HCT116 (cell line): Measurements from ENCODE around the gene PTPRF. TPM values are rescaled to one million over a fixed set of nuclear protein-coding genes. Genes with fewer than 3 reads are reported as not detected.

Experiments used
- ATAC-seq: fragments of 200-7000 bp; cut with Tn5 transposase; 2 replicates; pipeline ENCODE4 v1.9.1; 2020; ENCODE audit warnings: mild to moderate bottlenecking, moderate library complexity
- BruUV-seq: library from RNA; stranded (reverse); fragments of 400-500 nt; replicated peaks from 2 replicates; lab custom pipeline; 2021; lab: Mats Ljungman, UMichigan
- CTCF ChIA-PET: fragments of 300-600 bp; sonication (Branson Sonifier 250); formaldehyde crosslinking; loops from one replicate; lab custom pipeline; 2021; ENCODE audit warnings: antibody characterized with exemption; lab: Charles Lee
- POLR2A ChIA-PET: fragments of 300-600, 350-600 bp; sonication (Branson Sonifier 250); formaldehyde crosslinking; loops from one replicate; lab custom pipeline; 2021; ENCODE audit warnings: antibody characterized with exemption; lab: Charles Lee
- RAD21 ChIA-PET, 2 experiments: fragments of 300-600 bp; sonication (Branson Sonifier 250); formaldehyde crosslinking; loops; one replicate each; lab custom pipeline; 2023; ENCODE audit warnings: low total read pairs in 2 of 2; ENCODE audit not compliant: uncharacterized antibody in 2 of 2, unreplicated experiment in 2 of 2, low non-redundant PET in 1 of 2; lab: Charles Lee
- DNase-seq: peaks from one replicate; pipeline ENCODE4 v3.0.0-alpha.2; 2010; ENCODE audit warnings: low read depth, low spot score
- H2AFZ ChIP-seq: fragments of 200-600 bp; shearing (Covaris generic), sonication (generic); 2 replicates; pipeline ENCODE4 v1.6.1; 2017; ENCODE audit warnings: low read depth, mixed run types, mixed read lengths, antibody characterized with exemption, low read length; ENCODE audit not compliant: poor library complexity, severe bottlenecking
- H3K27ac ChIP-seq: 2 replicates; pipeline ENCODE4 v1.5.1; 2012; ENCODE audit warnings: low read depth, low read length
- H3K27me3 ChIP-seq: fragments of 200-600 bp; sonication (generic); 2 replicates; pipeline ENCODE4 v1.6.1; 2016; ENCODE audit warnings: mixed run types, low read length, mixed read lengths; ENCODE audit not compliant: insufficient read depth
- H3K36me3 ChIP-seq, 2 experiments: fragments of 200-500 bp in 1 of 2; fragments of 200-600 bp in 1 of 2; sonication (Bioruptor generic) in 1 of 2; sonication (generic) in 1 of 2; 2 replicates each; pipeline versions ENCODE4 v1.5.1 to v1.6.1; 2014 to 2016; ENCODE audit warnings: low read length in 2 of 2, inconsistent platforms in 1 of 2, mixed read lengths in 1 of 2, mixed run types in 1 of 2; ENCODE audit not compliant: insufficient read depth in 2 of 2, control insufficient read depth in 1 of 2
- H3K4me1 ChIP-seq, 2 experiments: fragments of 200-600 bp in 1 of 2; sonication (generic) in 1 of 2; 2 replicates each; pipeline versions ENCODE4 v1.5.1 to v1.6.1; 2012 to 2017; ENCODE audit warnings: low read length in 2 of 2, inconsistent platforms in 1 of 2, mild to moderate bottlenecking in 1 of 2, mixed read lengths in 1 of 2, mixed run types in 1 of 2, moderate library complexity in 1 of 2; ENCODE audit not compliant: insufficient read depth in 2 of 2, control insufficient read depth in 1 of 2
- H3K4me2 ChIP-seq: fragments of 200-600 bp; sonication (generic); 2 replicates; pipeline ENCODE4 v1.6.1; 2017; ENCODE audit warnings: mixed run types, low read length, mixed read lengths
- H3K4me3 ChIP-seq, 2 experiments: fragments of 200-600 bp in 1 of 2; sonication (generic) in 1 of 2; replicated peaks in 1 of 2; 2 replicates each; pipeline ENCODE4 v1.5.1; 2011 to 2016; ENCODE audit warnings: low read length in 2 of 2, control low read depth in 1 of 2, low read depth in 1 of 2, mild to moderate bottlenecking in 1 of 2, mixed read lengths in 1 of 2, mixed run types in 1 of 2
- H3K79me2 ChIP-seq: fragments of 200-600 bp; sonication (generic); 2 replicates; pipeline ENCODE4 v1.6.1; 2017; ENCODE audit warnings: mild to moderate bottlenecking, mixed run types, low read length, moderate library complexity, mixed read lengths; ENCODE audit not compliant: insufficient read depth
- H3K9ac ChIP-seq: fragments of 200-600 bp; sonication (generic); 2 replicates; pipeline ENCODE4 v1.6.1; 2016; ENCODE audit warnings: low read length, mixed read lengths
- H3K9me2 ChIP-seq: fragments of 200-600 bp; sonication (generic), shearing (Covaris generic); 2 replicates; pipeline ENCODE4 v1.6.1; 2017; ENCODE audit warnings: mixed run types, mild to moderate bottlenecking, moderate library complexity; ENCODE audit not compliant: insufficient read depth
- H3K9me3 ChIP-seq, 2 experiments: fragments of 200-500 bp in 1 of 2; fragments of 200-600 bp in 1 of 2; sonication (Bioruptor generic) in 1 of 2; sonication (generic) in 1 of 2; 2 replicates each; pipeline ENCODE4 v1.6.1; 2014 to 2017; ENCODE audit warnings: low read length in 2 of 2, mixed read lengths in 2 of 2, inconsistent platforms in 1 of 2, low read depth in 1 of 2, mild to moderate bottlenecking in 1 of 2, mixed run types in 1 of 2, moderate library complexity in 1 of 2; ENCODE audit not compliant: control insufficient read depth in 1 of 2, insufficient read depth in 1 of 2
- H4K20me1 ChIP-seq: fragments of 200-600 bp; sonication (generic), shearing (Covaris generic); 2 replicates; pipeline ENCODE4 v1.6.1; 2017; ENCODE audit warnings: mixed run types, mild to moderate bottlenecking, moderate library complexity; ENCODE audit not compliant: insufficient read depth
- CTCF ChIP-seq, 3 experiments: fragments of 200-600 bp in 1 of 3; sonication (generic) in 1 of 3; IDR thresholded peaks in 2 of 3; conservative IDR thresholded peaks in 1 of 3; 2 replicates each; pipeline ENCODE4 v1.5.1; 2012 to 2017; ENCODE audit warnings: low read depth in 2 of 3, low read length in 2 of 3, antibody characterized with exemption in 1 of 3, borderline replicate concordance in 1 of 3, control low read depth in 1 of 3, mild to moderate bottlenecking in 1 of 3, mixed read lengths in 1 of 3, mixed run types in 1 of 3, moderate library complexity in 1 of 3; ENCODE audit not compliant: insufficient read depth in 1 of 3
- EGR1 ChIP-seq: IDR thresholded peaks from 2 replicates; pipeline ENCODE4 v1.6.1; 2012; ENCODE audit warnings: low read depth
- ELF1 ChIP-seq: IDR thresholded peaks from 2 replicates; pipeline ENCODE4 v1.6.1; 2012; ENCODE audit warnings: low read depth, borderline replicate concordance
- JUND ChIP-seq: IDR thresholded peaks from 2 replicates; pipeline ENCODE4 v1.6.1; 2012
- MAX ChIP-seq: IDR thresholded peaks from 2 replicates; pipeline ENCODE4 v1.6.1; 2012
- POLR2AphosphoS5 ChIP-seq: IDR thresholded peaks from 2 replicates; pipeline ENCODE4 v1.6.1; 2011; ENCODE audit warnings: mild to moderate bottlenecking, low read depth, low read length, moderate library complexity
- SIN3A ChIP-seq: IDR thresholded peaks from 2 replicates; pipeline ENCODE4 v1.6.1; 2012; ENCODE audit warnings: low read depth
- SP1 ChIP-seq: IDR thresholded peaks from 2 replicates; pipeline ENCODE4 v1.6.1; 2012; ENCODE audit warnings: low read depth
- YY1 ChIP-seq: IDR thresholded peaks from 2 replicates; pipeline ENCODE4 v1.6.1; 2011; ENCODE audit warnings: low read length, low read depth, moderate library complexity, mild to moderate bottlenecking; ENCODE audit not compliant: insufficient replicate concordance; ENCODE audit errors: extremely low read depth
- ZBTB33 ChIP-seq: IDR thresholded peaks from 2 replicates; pipeline ENCODE4 v1.6.1; 2011; ENCODE audit warnings: mild to moderate bottlenecking, low read length, moderate library complexity; ENCODE audit not compliant: insufficient replicate concordance; ENCODE audit errors: extremely low read depth
- ZFX ChIP-seq: fragments of 450-650 bp; IDR thresholded peaks from 2 replicates; pipeline ENCODE4 v1.6.1; 2017
- ZNF274 ChIP-seq: fragments of 200-500 bp; sonication (Bioruptor generic); IDR thresholded peaks from 2 replicates; pipeline ENCODE4 v1.6.1; 2014; ENCODE audit warnings: mild to moderate bottlenecking, low read depth, low read length, inconsistent platforms
- intact Hi-C: fragments of 100-400 bp; cut with micrococcal nuclease; formaldehyde crosslinking; loops from 2 replicates; pipeline ENCODE4 v1.10.0; 2022
- total RNA-seq: library from RNA; stranded (reverse); gene quantifications from one replicate; pipeline ENCODE4 v1.2.1, GENCODE V29; 2021; ENCODE audit not compliant: unreplicated experiment

Gene PTPRF
- total RNA-seq, 1 experiment from 2014 or later = 224 TPM

DNA sequence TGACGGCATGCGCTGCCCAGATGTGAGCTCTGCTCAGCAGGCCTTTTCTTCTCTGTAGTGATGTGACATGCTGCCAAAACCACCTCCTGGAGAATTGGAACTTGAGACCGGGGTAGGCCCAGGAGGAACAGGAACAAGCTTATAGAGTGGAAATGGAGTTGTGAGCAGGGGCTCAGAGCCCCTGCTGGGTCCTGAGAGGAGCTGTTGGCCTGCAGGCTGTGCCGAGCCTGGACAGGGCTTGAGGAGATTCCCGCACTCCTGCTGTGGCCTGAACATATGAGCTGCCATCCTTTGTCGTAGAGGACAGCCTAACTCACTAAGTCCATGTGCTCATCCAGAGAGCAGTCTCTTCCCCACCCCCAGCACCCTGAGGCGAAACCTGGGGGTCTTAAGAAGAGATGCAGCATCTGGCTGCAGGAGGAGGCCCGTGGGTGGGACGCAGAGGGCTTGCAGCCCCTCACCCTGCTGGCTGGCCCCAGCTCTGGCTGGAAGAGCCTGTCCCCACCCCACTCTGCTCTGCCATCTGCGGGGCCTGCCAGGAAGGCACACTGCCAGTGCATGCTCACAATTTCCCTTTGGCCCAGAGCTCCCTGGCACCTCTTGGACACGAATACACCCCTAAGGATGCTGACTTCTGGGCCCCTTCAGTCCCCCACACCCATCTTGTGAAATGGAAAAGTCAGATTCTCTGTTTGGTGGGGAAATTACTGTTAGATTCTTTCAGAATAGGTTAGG, 42.5 kb downstream of the PTPRF start:
- peaks cover 8% of the 10 kb centered on the region; the same call in 1 of the 2 replicates for H3K79me2 ChIP-seq
- H3K9me3 ChIP-seq = no peaks in the 10 kb centered on the region
- H3K4me3 ChIP-seq = no peak overlapping the region
- BruUV-seq = no TSS peak
- no peaks in the 10 kb centered on the region for H3K9me2 ChIP-seq
- ChIA-PET POLR2A (no interaction called here), RAD21 (no interaction called here), CTCF (no interaction called here)
- no peak for TF ChIP-seq MAX
- TF ChIP-seq ELF1 = no peak
- no peak for TF ChIP-seq ZNF274
- no peak for TF ChIP-seq EGR1
- no peak for TF ChIP-seq ZBTB33
- no peak for TF ChIP-seq YY1
- TF ChIP-seq ZFX = no peak
- TF ChIP-seq JUND = no peak
- TF ChIP-seq CTCF (IDR thresholded peaks at IDR 0.05 in 2 of 3, conservative IDR thresholded peaks at IDR 0.05 in 1 of 3; ENCODE audit: borderline replicate concordance in 1 of 3, insufficient read depth in 1 of 3, low read depth in 2 of 3, low read length in 2 of 3) = no peak
- no peak for TF ChIP-seq SIN3A
- TF ChIP-seq POLR2AphosphoS5 = no peak
- no peak for TF ChIP-seq SP1
- H3K9ac ChIP-seq = no peak overlapping the region
- H3K36me3 ChIP-seq = peaks cover 12 to 57% of the 10 kb centered on the region in 2 experiments; a peak in 3 of 4 replicates
- no peak for ATAC-seq
- no peak for DNase-seq
- intact Hi-C loops = no loop called here
- H4K20me1 ChIP-seq = no peaks in the 10 kb centered on the region
- H3K4me2 ChIP-seq = no peak overlapping the region
- no peak overlapping the region for H2AFZ ChIP-seq
- no peaks in the 10 kb centered on the region for H3K27me3 ChIP-seq
- H3K27ac ChIP-seq = no peak overlapping the region
- H3K4me1 ChIP-seq = no peaks in the 10 kb centered on the region
